Measurements from ENCODE around the gene TMEM250. TPM values are rescaled to one million over a fixed set of nuclear protein-coding genes. Genes with fewer than 3 reads are reported as not detected.

Gene TMEM250
- total RNA-seq, 2 experiments from 2014 or later, result 24.4 to 25.9 TPM

GRCh38 chr9:136085815-136086212 is 32.9 kb downstream of the TMEM250 start:
- H3K9me3 Mint-ChIP-seq, result no peaks in the 10 kb centered on the region
- no peak for ATAC-seq
- H3K27me3 Mint-ChIP-seq, result no peaks in the 10 kb centered on the region
- peaks cover 12% of the 10 kb centered on the region for H3K4me1 Mint-ChIP-seq (ENCODE audit: low read depth)
- ChIA-PET CTCF (no interaction called here), POLR2A (no interaction called here)
- H3K36me3 Mint-ChIP-seq (ENCODE audit: low read depth), result no peaks in the 10 kb centered on the region
- intact Hi-C loops (cut with micrococcal nuclease), result loop anchor here (5.0 kb wide), 1 partner anchor 36 kb away; no protein-coding TSS in a partner anchor
- no peak overlapping the region for H3K4me3 Mint-ChIP-seq
- H3K27ac Mint-ChIP-seq, result no peak overlapping the region
- no peak for DNase-seq
- no peak for TF ChIP-seq CTCF (IDR thresholded peaks at IDR 0.05)

- H3K27ac Mint-ChIP-seq, result no peak overlapping the region
- ATAC-seq (peak; percentile 19), DNase-seq (no peak)
- intact Hi-C loops (cut with micrococcal nuclease), result no loop called here
- H3K4me1 Mint-ChIP-seq (ENCODE audit: low read depth), result peaks cover 7% of the 10 kb centered on the region
- no peaks in the 10 kb centered on the region for H3K27me3 Mint-ChIP-seq
- no peaks in the 10 kb centered on the region for H3K9me3 Mint-ChIP-seq
- POLR2A ChIA-PET, result interaction anchor here (0.7 kb wide), 1 partner anchor 9 kb away, joined by 3 read pairs; no protein-coding TSS in a partner anchor
- TF ChIP-seq CTCF (IDR thresholded peaks at IDR 0.05), result no peak
- H3K36me3 Mint-ChIP-seq (ENCODE audit: low read depth), result no peaks in the 10 kb centered on the region
- CTCF ChIA-PET, result no interaction called here
- no peak overlapping the region for H3K4me3 Mint-ChIP-seq
These were observed 34.4 kb downstream of the TMEM250 start for GRCh38 chr9:136084063-136084944.

- Mint-ChIP-seq H3K36me3 (ENCODE audit: low read depth) (no peaks in the 10 kb centered on the region), H3K9me3 (no peaks in the 10 kb centered on the region), H3K27me3 (no peaks in the 10 kb centered on the region), H3K4me3 (no peak overlapping the region), H3K4me1 (ENCODE audit: low read depth) (peaks cover 7% of the 10 kb centered on the region), H3K27ac (no peak overlapping the region)
- ATAC-seq (no peak), DNase-seq (no peak)
- TF ChIP-seq CTCF (IDR thresholded peaks at IDR 0.05), result no peak
- intact Hi-C loops (cut with micrococcal nuclease), result no loop called here
- POLR2A ChIA-PET, result no interaction called here
- CTCF ChIA-PET, result no interaction called here
These were observed 35.1 kb downstream of the TMEM250 start for GRCh38 chr9:136083558-136084062.

- DNase-seq (no peak), ATAC-seq (no peak)
- ChIA-PET CTCF (no interaction called here), POLR2A (interaction anchor here (0.6 kb wide), 1 partner anchor 589 kb away, joined by 4 read pairs; no protein-coding TSS in a partner anchor)
- Mint-ChIP-seq H3K4me3 (no peak overlapping the region), H3K27me3 (no peaks in the 10 kb centered on the region), H3K36me3 (ENCODE audit: low read depth) (no peaks in the 10 kb centered on the region), H3K4me1 (ENCODE audit: low read depth) (peaks cover 7% of the 10 kb centered on the region), H3K9me3 (no peaks in the 10 kb centered on the region), H3K27ac (no peak overlapping the region)
- no peak for TF ChIP-seq CTCF (IDR thresholded peaks at IDR 0.05)
- intact Hi-C loops (cut with micrococcal nuclease), result no loop called here
These were observed 35.9 kb downstream of the TMEM250 start for GRCh38 chr9:136082496-136083361.
